ENCODE data around the gene GDPD5.

GDPD5 gene

GRCh38 chr11:75523189-75523588, 2.6 kb downstream of the GDPD5 start:
- Histone ChIP-seq H4K20me1 (ENCODE audit: insufficient read depth, low read length) (no peaks in the 10 kb centered on the region), H2AFZ (ENCODE audit: low read length) (no peak overlapping the region), H3K4me1 (ENCODE audit: insufficient read depth, low read length, severe bottlenecking) (peaks cover 14% of the 10 kb centered on the region), H3K4me2 (ENCODE audit: low read length) (no peak overlapping the region), H3K4me3 (ENCODE audit: low read depth, low read length, poor library complexity, severe bottlenecking) (no peak overlapping the region), H3K36me3 (ENCODE audit: insufficient read depth, low read length) (no peaks in the 10 kb centered on the region), H3K9ac (ENCODE audit: low read length) (no peak overlapping the region), H3K9me2 (ENCODE audit: low read depth, low read length) (no peaks in the 10 kb centered on the region), H3K27ac (ENCODE audit: low read depth, low read length, poor library complexity, severe bottlenecking) (no peak overlapping the region), H3F3A (ENCODE audit: insufficient read depth, low read length) (no peaks in the 10 kb centered on the region), H3K27me3 (ENCODE audit: insufficient read depth, low read length) (no peaks in the 10 kb centered on the region; the same call in 1 of the 2 replicates), H3K9me3 (ENCODE audit: low read length) (no peaks in the 10 kb centered on the region), H3K79me2 (ENCODE audit: insufficient read depth, low read length) (no peaks in the 10 kb centered on the region)
- TF ChIP-seq CTCF (IDR thresholded peaks at IDR 0.05; ENCODE audit: low read length) (no peak), EZH2 (IDR thresholded peaks at IDR 0.05; ENCODE audit: borderline replicate concordance, low read length) (no peak)

- Histone ChIP-seq H3K9ac (ENCODE audit: low read length) (no peak overlapping the region), H3K79me2 (ENCODE audit: insufficient read depth, low read length) (no peaks in the 10 kb centered on the region), H3F3A (ENCODE audit: insufficient read depth, low read length) (no peaks in the 10 kb centered on the region), H3K27me3 (ENCODE audit: insufficient read depth, low read length) (no peaks in the 10 kb centered on the region; the same call in 1 of the 2 replicates), H3K4me3 (ENCODE audit: low read depth, low read length, poor library complexity, severe bottlenecking) (no peak overlapping the region), H3K4me2 (ENCODE audit: low read length) (no peak overlapping the region), H3K9me2 (ENCODE audit: low read depth, low read length) (no peaks in the 10 kb centered on the region), H3K36me3 (ENCODE audit: insufficient read depth, low read length) (no peaks in the 10 kb centered on the region), H2AFZ (ENCODE audit: low read length) (no peak overlapping the region), H3K27ac (ENCODE audit: low read depth, low read length, poor library complexity, severe bottlenecking) (no peak overlapping the region), H4K20me1 (ENCODE audit: insufficient read depth, low read length) (no peaks in the 10 kb centered on the region), H3K4me1 (ENCODE audit: insufficient read depth, low read length, severe bottlenecking) (peaks cover 14% of the 10 kb centered on the region), H3K9me3 (ENCODE audit: low read length) (no peaks in the 10 kb centered on the region)
- TF ChIP-seq EZH2 (IDR thresholded peaks at IDR 0.05; ENCODE audit: borderline replicate concordance, low read length), result no peak
- no peak for TF ChIP-seq CTCF (IDR thresholded peaks at IDR 0.05; ENCODE audit: low read length)
These were observed 3.3 kb downstream of the GDPD5 start for GRCh38 chr11:75522286-75523044.

GRCh38 chr11:75520688-75521087, 5.1 kb downstream of the GDPD5 start:
- H3K9me3 ChIP-seq (ENCODE audit: low read length), result no peaks in the 10 kb centered on the region
- H3K79me2 ChIP-seq (ENCODE audit: insufficient read depth, low read length), result no peaks in the 10 kb centered on the region
- H3K9ac ChIP-seq (ENCODE audit: low read length), result no peak overlapping the region
- no peak overlapping the region for H3K4me3 ChIP-seq (ENCODE audit: low read depth, low read length, poor library complexity, severe bottlenecking)
- no peaks in the 10 kb centered on the region for H3K36me3 ChIP-seq (ENCODE audit: insufficient read depth, low read length)
- no peaks in the 10 kb centered on the region for H3F3A ChIP-seq (ENCODE audit: insufficient read depth, low read length)
- H3K27me3 ChIP-seq (ENCODE audit: insufficient read depth, low read length), result peaks cover 4% of the 10 kb centered on the region
- H3K4me2 ChIP-seq (ENCODE audit: low read length), result no peak overlapping the region
- TF ChIP-seq CTCF (IDR thresholded peaks at IDR 0.05; ENCODE audit: low read length) (no peak), EZH2 (IDR thresholded peaks at IDR 0.05; ENCODE audit: borderline replicate concordance, low read length) (no peak)
- H3K9me2 ChIP-seq (ENCODE audit: low read depth, low read length), result no peaks in the 10 kb centered on the region
- H3K27ac ChIP-seq (ENCODE audit: low read depth, low read length, poor library complexity, severe bottlenecking), result no peak overlapping the region
- H3K4me1 ChIP-seq (ENCODE audit: insufficient read depth, low read length, severe bottlenecking), result peaks cover 9% of the 10 kb centered on the region
- no peak overlapping the region for H2AFZ ChIP-seq (ENCODE audit: low read length)
- H4K20me1 ChIP-seq (ENCODE audit: insufficient read depth, low read length), result no peaks in the 10 kb centered on the region
